ENCODE measurements around the gene GRWD1. TPM values are rescaled to one million over a fixed set of nuclear protein-coding genes. Genes with fewer than 3 reads are reported as not detected.
"Not testable (repeated sequence)": the region's sequence is repeated elsewhere in the genome, so short reads cannot be mapped to it uniquely, and the experiment has no call there.

The GRWD1 gene
- total and polyA plus RNA-seq, 4 donors, result 8.9 to 38.1 (median 21.9) TPM

- Histone ChIP-seq H3K4me1 (ENCODE audit: control insufficient read depth in 5 of 5, insufficient read depth in 5 of 5, low read length in 5 of 5) (peaks cover 0 to 16% (median 4%) of the 10 kb centered on the region in 5 donors), H3K27me3 (ENCODE audit: control insufficient read depth in 3 of 3, insufficient read depth in 3 of 3, low read length in 2 of 3) (no peaks in the 10 kb centered on the region), H3K9me3 (ENCODE audit: control insufficient read depth in 4 of 4, insufficient read depth in 3 of 4, low read length in 3 of 4) (no peaks in the 10 kb centered on the region), H3K9ac (ENCODE audit: insufficient read depth in 1 of 2, low read length in 2 of 2) (no peak overlapping the region), H3K36me3 (ENCODE audit: control insufficient read depth in 4 of 4, insufficient read depth in 4 of 4, low read length in 4 of 4) (peaks cover 0 to 10% (median 5%) of the 10 kb centered on the region in 4 donors), H3K4me3 (no peak overlapping the region), H3K27ac (ENCODE audit: low read depth in 1 of 2, low read length in 1 of 2) (no peak overlapping the region)
- 46 to 64% methylated on average over 2 to 3 of the region's 3 CpGs for WGBS, 2 donors
- no peak for DNase-seq
- ATAC-seq (ENCODE audit: insufficient read depth, low FRiP score), result no peak
- TF ChIP-seq CTCF (IDR thresholded peaks at IDR 0.05; ENCODE audit: control extremely low read depth, extremely low read depth), result no peak
These were observed 37.5 kb downstream of the GRWD1 start for GRCh38 chr19:48483301-48483700.

GRCh38 chr19:48484247-48484893, 38.6 kb downstream of the GRWD1 start:
- ATAC-seq (ENCODE audit: insufficient read depth, low FRiP score) (no peak), DNase-seq (no peak)
- no peak for TF ChIP-seq CTCF (IDR thresholded peaks at IDR 0.05; ENCODE audit: control extremely low read depth, extremely low read depth)

GRCh38 chr19:48484931-48485612, 39.3 kb downstream of the GRWD1 start:
- Histone ChIP-seq H3K4me3 (no peak overlapping the region), H3K4me1 (ENCODE audit: control insufficient read depth in 5 of 5, insufficient read depth in 5 of 5, low read length in 5 of 5) (peaks cover 0 to 12% (median 4%) of the 10 kb centered on the region in 5 donors), H3K27ac (ENCODE audit: low read depth in 1 of 2, low read length in 1 of 2) (no peak overlapping the region), H3K27me3 (ENCODE audit: control insufficient read depth in 3 of 3, insufficient read depth in 3 of 3, low read length in 2 of 3) (peaks cover 0 to 1% (median 1%) of the 10 kb centered on the region in 3 donors), H3K9ac (ENCODE audit: insufficient read depth in 1 of 2, low read length in 2 of 2) (no peak overlapping the region), H3K36me3 (ENCODE audit: control insufficient read depth in 4 of 4, insufficient read depth in 4 of 4, low read length in 4 of 4) (no peaks in the 10 kb centered on the region), H3K9me3 (ENCODE audit: control insufficient read depth in 4 of 4, insufficient read depth in 3 of 4, low read length in 3 of 4) (no peaks in the 10 kb centered on the region)
- no peak for TF ChIP-seq CTCF (IDR thresholded peaks at IDR 0.05; ENCODE audit: control extremely low read depth, extremely low read depth)
- no peak for DNase-seq
- ATAC-seq (ENCODE audit: insufficient read depth, low FRiP score), result no peak
- 84 to 88% methylated on average over 35 to 37 of the region's 37 CpGs for WGBS, 2 donors

More at GRCh38 chr19:48484247-48484893, 38.6 kb downstream of the GRWD1 start:
- 84 to 87% methylated on average over 16 of the region's 16 CpGs for WGBS, 2 donors
- Histone ChIP-seq H3K27me3 (ENCODE audit: control insufficient read depth in 3 of 3, insufficient read depth in 3 of 3, low read length in 2 of 3) (no peaks in the 10 kb centered on the region), H3K4me1 (ENCODE audit: control insufficient read depth in 5 of 5, insufficient read depth in 5 of 5, low read length in 5 of 5) (peaks cover 0 to 16% (median 4%) of the 10 kb centered on the region in 5 donors), H3K9me3 (ENCODE audit: control insufficient read depth in 4 of 4, insufficient read depth in 3 of 4, low read length in 3 of 4) (no peaks in the 10 kb centered on the region), H3K4me3 (no peak overlapping the region), H3K9ac (ENCODE audit: insufficient read depth in 1 of 2, low read length in 2 of 2) (no peak overlapping the region), H3K27ac (ENCODE audit: low read depth in 1 of 2, low read length in 1 of 2) (no peak overlapping the region), H3K36me3 (ENCODE audit: control insufficient read depth in 4 of 4, insufficient read depth in 4 of 4, low read length in 4 of 4) (peaks cover 0 to 7% (median 0%) of the 10 kb centered on the region in 4 donors)

GRCh38 chr19:48486706-48487105, 40.9 kb downstream of the GRWD1 start:
- not testable (repeated sequence) for H3K9ac ChIP-seq (ENCODE audit: insufficient read depth in 1 of 2, low read length in 2 of 2); H3K36me3 ChIP-seq (ENCODE audit: control insufficient read depth in 4 of 4, insufficient read depth in 4 of 4, low read length in 4 of 4); H3K27ac ChIP-seq (ENCODE audit: low read depth in 1 of 2, low read length in 1 of 2); H3K4me3 ChIP-seq; H3K4me1 ChIP-seq (ENCODE audit: control insufficient read depth in 5 of 5, insufficient read depth in 5 of 5, low read length in 5 of 5); DNase-seq; ATAC-seq (ENCODE audit: insufficient read depth, low FRiP score); H3K9me3 ChIP-seq (ENCODE audit: control insufficient read depth in 4 of 4, insufficient read depth in 3 of 4, low read length in 3 of 4)
- WGBS, 2 donors, result 80 to 84% methylated on average over 10 of the region's 10 CpGs
- peaks cover 0 to 12% (median 10%) of the 10 kb centered on the region in 3 donors for H3K27me3 ChIP-seq (ENCODE audit: control insufficient read depth in 3 of 3, insufficient read depth in 3 of 3, low read length in 2 of 3)

All from lung (tissue), 12 donors.